Astrocyte of the spinal cord (primary cell): ENCODE measurements around the gene R3HDM2.

Experiments used
- DNase-seq: peaks from one replicate; pipeline ENCODE4 v3.0.0; 2011; ENCODE audit warnings: low read depth, low spot score
- H3K4me3 ChIP-seq: 2 replicates; pipeline ENCODE4 v1.5.1; 2011; ENCODE audit warnings: low read depth, mild to moderate bottlenecking, low read length, moderate library complexity
- in situ Hi-C: cut with HindIII; loops from 2 replicates; pipeline ENCODE4 v1.10.0; 2017; ENCODE audit warnings: low sequenced_read_pairs
- TF ChIP-seq, protein P1 (sequence below): IDR thresholded peaks from 2 replicates; pipeline ENCODE4 v1.5.1; 2012; ENCODE audit warnings: low read depth, mild to moderate bottlenecking, low read length, inconsistent platforms

The R3HDM2 gene

DNA sequence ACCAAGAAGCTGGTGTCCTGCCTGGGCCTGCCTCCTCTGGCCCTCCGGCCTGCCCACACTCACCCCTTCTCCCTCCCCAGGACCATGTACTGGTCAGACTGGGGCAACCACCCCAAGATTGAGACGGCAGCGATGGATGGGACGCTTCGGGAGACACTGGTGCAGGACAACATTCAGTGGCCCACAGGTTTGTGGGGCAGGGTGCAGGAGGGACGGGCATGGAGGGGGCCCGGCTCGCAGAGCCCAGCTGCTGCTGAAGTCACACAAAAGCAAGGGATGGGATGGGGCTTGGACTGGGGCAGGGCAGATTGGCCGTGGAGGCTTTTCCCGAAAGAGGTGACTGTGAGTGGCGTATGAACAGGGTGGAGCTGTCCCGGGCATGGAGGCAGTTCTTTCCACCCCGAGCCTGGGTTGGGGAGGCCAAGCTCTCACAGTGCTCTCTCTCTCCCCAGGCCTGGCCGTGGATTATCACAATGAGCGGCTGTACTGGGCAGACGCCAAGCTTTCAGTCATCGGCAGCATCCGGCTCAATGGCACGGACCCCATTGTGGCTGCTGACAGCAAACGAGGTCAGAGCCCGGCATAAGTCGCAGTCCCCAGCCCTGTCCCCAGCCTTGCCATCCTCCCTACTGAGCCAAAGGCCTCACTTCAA is 222.1 kb downstream of the R3HDM2 start:
- TF ChIP-seq, protein P1, sequence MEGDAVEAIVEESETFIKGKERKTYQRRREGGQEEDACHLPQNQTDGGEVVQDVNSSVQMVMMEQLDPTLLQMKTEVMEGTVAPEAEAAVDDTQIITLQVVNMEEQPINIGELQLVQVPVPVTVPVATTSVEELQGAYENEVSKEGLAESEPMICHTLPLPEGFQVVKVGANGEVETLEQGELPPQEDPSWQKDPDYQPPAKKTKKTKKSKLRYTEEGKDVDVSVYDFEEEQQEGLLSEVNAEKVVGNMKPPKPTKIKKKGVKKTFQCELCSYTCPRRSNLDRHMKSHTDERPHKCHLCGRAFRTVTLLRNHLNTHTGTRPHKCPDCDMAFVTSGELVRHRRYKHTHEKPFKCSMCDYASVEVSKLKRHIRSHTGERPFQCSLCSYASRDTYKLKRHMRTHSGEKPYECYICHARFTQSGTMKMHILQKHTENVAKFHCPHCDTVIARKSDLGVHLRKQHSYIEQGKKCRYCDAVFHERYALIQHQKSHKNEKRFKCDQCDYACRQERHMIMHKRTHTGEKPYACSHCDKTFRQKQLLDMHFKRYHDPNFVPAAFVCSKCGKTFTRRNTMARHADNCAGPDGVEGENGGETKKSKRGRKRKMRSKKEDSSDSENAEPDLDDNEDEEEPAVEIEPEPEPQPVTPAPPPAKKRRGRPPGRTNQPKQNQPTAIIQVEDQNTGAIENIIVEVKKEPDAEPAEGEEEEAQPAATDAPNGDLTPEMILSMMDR = no peak
- no peak overlapping the region for H3K4me3 ChIP-seq
- in situ Hi-C loops = no loop called here
- no peak for DNase-seq

- in situ Hi-C loops = no loop called here
Measured at GRCh38 chr12:57207731-57208630, 222.9 kb downstream of the R3HDM2 start.

DNA sequence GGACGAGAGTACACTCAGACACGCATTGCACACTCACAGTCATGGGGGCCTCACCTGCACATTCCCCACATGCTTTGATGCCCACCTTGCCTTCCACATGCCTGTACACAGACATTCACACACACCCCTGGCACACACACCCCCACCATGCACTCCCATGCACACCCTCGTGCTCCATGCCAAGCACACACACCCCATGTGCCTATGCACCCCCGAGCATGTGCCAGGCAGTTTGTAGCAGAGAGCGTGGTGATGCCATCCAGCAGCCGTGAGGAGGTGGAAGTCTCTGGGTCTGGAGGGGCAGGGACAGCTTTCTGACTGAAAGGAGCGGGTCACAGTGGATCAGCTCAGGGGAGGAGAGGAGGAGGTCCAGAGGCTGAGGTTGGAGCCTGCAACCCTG is 224.9 kb downstream of the R3HDM2 start:
- in situ Hi-C loops = no loop called here
- no peak for DNase-seq
- TF ChIP-seq, protein P1 = no peak
- H3K4me3 ChIP-seq = no peak overlapping the region

More at GRCh38 chr12:57207731-57208630, 222.9 kb downstream of the R3HDM2 start:
- DNase-seq = no peak
- no peak overlapping the region for H3K4me3 ChIP-seq
- TF ChIP-seq, protein P1 = no peak

DNA sequence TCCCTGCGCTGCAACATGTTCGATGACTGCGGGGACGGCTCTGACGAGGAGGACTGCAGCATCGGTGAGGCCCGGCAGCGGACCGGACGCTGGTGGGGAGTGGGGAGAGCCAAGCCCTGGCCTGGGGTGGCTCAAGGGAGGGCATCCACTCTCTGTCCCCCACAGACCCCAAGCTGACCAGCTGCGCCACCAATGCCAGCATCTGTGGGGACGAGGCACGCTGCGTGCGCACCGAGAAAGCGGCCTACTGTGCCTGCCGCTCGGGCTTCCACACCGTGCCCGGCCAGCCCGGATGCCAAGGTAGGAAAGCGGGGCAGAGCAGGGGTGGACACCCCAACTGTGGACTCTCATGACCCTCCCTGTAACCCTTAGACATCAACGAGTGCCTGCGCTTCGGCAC is 225.7 kb downstream of the R3HDM2 start:
- H3K4me3 ChIP-seq = no peak overlapping the region
- no peak for DNase-seq
- TF ChIP-seq, protein P1 = no peak
- in situ Hi-C loops = no loop called here

GRCh38 chr12:57204454-57204853 is 226.4 kb downstream of the R3HDM2 start:
- in situ Hi-C loops = no loop called here
- TF ChIP-seq, protein P1 = no peak

DNA sequence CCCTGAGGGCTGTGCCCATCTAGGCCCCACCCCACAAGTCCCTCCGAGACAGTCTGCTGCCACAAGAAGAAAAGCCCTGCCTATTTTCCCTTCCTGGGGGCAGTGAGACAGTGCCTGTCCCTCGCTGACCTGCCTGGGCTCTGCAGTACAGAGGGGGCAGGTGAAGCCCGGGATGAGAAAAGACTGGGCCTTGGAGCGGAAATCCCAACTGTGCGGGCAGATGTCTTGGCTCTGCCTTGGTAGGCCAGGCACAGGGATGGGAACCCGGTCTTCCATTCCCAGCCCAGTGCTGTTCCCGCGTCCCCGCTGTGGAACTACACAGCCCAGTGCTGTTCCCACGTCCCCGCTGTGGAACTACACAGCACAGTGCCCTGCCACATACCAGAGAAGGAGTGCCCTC is 227.1 kb downstream of the R3HDM2 start:
- no peak overlapping the region for H3K4me3 ChIP-seq
- in situ Hi-C loops = no loop called here
- no peak for DNase-seq
- TF ChIP-seq, protein P1 = no peak

More at GRCh38 chr12:57204454-57204853, 226.4 kb downstream of the R3HDM2 start:
- no peak overlapping the region for H3K4me3 ChIP-seq
- no peak for DNase-seq
